Thyroid gland (tissue), 4 donors: ENCODE measurements around the gene COP1. TPM values are rescaled to one million over a fixed set of nuclear protein-coding genes. Genes with fewer than 3 reads are reported as not detected.

Experiments
- DNase-seq, 2 donors: peaks; one replicate each; pipeline ENCODE4 v3.0.0-alpha.2; 2019
- H3K27ac ChIP-seq, 3 donors: fragments of 200-600 bp; sonication (generic); 1 replicate in 2 of 3; 2 replicates in 1 of 3; pipeline ENCODE4 v1.5.1; 2016 to 2019; ENCODE audit warnings: mild to moderate bottlenecking in 1 of 3, moderate library complexity in 1 of 3
- H3K27me3 ChIP-seq: fragments of 200-600 bp; sonication (generic); one replicate; pipeline ENCODE4 v1.5.1; 2019
- H3K36me3 ChIP-seq, 2 donors: fragments of 200-600 bp; sonication (generic); one replicate each; pipeline ENCODE4 v1.5.1; 2016 to 2019
- H3K4me1 ChIP-seq, 2 donors: fragments of 200-600 bp; sonication (generic); one replicate each; pipeline ENCODE4 v1.5.1; 2017 to 2019
- H3K4me3 ChIP-seq, 3 donors: fragments of 200-600 bp; sonication (generic); replicated peaks in 1 of 3; 1 replicate in 2 of 3; 2 replicates in 1 of 3; pipeline ENCODE4 v1.5.1; 2016; ENCODE audit warnings: mild to moderate bottlenecking in 1 of 3
- H3K9me3 ChIP-seq: fragments of 200-600 bp; sonication (generic); one replicate; pipeline ENCODE4 v1.5.1; 2017
- POLR2A ChIP-seq, 2 donors: fragments of 450-650 bp; IDR thresholded peaks; one replicate each; pipeline ENCODE4 v1.6.1; 2017; ENCODE audit warnings: antibody characterized with exemption in 2 of 2, mild to moderate bottlenecking in 2 of 2, moderate library complexity in 1 of 2
- WGBS, 2 donors: methylation state at CpG; one replicate each; pipeline ENCODE4 v1.1.5; 2017; 5-methylcytosine and 5-hydroxymethylcytosine counted together
- intact Hi-C: fragments of 100-400 bp; cut with DNase I; formaldehyde crosslinking; loops from one replicate; pipeline ENCODE4 v1.15.1; 2023
- total RNA-seq, 4 donors: library from RNA; depleted of rRNA; stranded (reverse); fragments of >200 nt; gene quantifications; one replicate each; pipeline ENCODE4 v1.2.3, GENCODE V29; 2016
- TF ChIP-seq, protein P1 (sequence below), 6 experiments: fragments of 200-600 bp in 3 of 6; fragments of 450-650 bp in 3 of 6; sonication (generic) in 3 of 6; IDR thresholded peaks; one replicate each; pipeline ENCODE4 v1.5.1; 2016 to 2019; ENCODE audit warnings: antibody characterized with exemption in 6 of 6, mild to moderate bottlenecking in 2 of 6, inconsistent platforms in 1 of 6, moderate library complexity in 1 of 6

Gene COP1
- total RNA-seq, 4 donors from 2014 or later: 67.8 to 116 (median 78.5) TPM

DNA sequence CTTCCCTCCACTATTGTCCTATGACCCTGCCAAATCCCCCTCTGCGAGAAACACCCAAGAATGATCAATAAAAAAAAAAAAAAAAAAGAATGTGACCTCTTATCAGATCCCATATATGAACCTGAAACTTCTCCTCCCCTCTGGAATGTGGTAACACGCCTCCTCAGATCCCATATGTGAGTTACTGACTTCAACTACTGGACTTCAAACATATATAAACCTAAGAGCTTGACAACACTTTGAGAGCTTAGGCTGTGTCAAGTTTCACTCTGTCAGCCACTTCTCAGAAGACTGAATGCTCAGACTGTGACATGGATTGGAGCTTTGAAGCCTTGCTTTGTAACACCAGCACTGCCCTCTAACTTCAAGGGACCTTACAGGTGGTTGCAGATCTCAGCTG lies 148.4 kb downstream of the COP1 start:
- no peaks in the 10 kb centered on the region for H3K9me3 ChIP-seq
- H3K4me3 ChIP-seq: no peak overlapping the region
- WGBS, 2 donors: 48 to 80% methylated on average over 2 of the region's 2 CpGs
- no peaks in the 10 kb centered on the region for H3K27me3 ChIP-seq
- H3K4me1 ChIP-seq: peaks cover 0 to 2% of the 10 kb centered on the region in 2 donors
- no peak for TF ChIP-seq POLR2A (IDR thresholded peaks at IDR 0.05)
- TF ChIP-seq, protein P1, sequence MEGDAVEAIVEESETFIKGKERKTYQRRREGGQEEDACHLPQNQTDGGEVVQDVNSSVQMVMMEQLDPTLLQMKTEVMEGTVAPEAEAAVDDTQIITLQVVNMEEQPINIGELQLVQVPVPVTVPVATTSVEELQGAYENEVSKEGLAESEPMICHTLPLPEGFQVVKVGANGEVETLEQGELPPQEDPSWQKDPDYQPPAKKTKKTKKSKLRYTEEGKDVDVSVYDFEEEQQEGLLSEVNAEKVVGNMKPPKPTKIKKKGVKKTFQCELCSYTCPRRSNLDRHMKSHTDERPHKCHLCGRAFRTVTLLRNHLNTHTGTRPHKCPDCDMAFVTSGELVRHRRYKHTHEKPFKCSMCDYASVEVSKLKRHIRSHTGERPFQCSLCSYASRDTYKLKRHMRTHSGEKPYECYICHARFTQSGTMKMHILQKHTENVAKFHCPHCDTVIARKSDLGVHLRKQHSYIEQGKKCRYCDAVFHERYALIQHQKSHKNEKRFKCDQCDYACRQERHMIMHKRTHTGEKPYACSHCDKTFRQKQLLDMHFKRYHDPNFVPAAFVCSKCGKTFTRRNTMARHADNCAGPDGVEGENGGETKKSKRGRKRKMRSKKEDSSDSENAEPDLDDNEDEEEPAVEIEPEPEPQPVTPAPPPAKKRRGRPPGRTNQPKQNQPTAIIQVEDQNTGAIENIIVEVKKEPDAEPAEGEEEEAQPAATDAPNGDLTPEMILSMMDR (IDR thresholded peaks at IDR 0.05): no peak
- no peak for DNase-seq
- no peak overlapping the region for H3K27ac ChIP-seq
- H3K36me3 ChIP-seq: no peaks in the 10 kb centered on the region
- intact Hi-C loops: no loop called here

DNA sequence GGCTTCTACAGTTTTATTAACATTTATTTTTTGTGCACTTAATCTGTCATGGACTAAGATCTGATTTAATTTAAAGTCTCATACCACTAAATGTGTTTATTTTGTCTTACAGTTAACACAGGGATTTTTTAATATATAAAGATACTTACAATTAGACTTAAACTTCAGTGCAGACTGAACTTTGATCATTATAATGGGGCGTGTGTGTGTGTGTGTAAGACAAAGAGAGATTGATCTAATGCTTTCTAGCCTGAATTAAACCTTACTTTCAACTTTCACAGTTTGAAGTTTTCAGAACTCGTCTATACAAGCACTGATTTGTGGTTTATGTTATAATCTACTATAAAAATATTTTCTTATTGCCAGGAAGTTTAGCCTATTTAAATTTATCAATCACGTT lies 150.8 kb downstream of the COP1 start:
- TF ChIP-seq, protein P1 (IDR thresholded peaks at IDR 0.05): no peak
- no peak for TF ChIP-seq POLR2A (IDR thresholded peaks at IDR 0.05)
- Histone ChIP-seq H3K36me3 (no peaks in the 10 kb centered on the region), H3K4me1 (no peaks in the 10 kb centered on the region), H3K9me3 (no peaks in the 10 kb centered on the region), H3K27me3 (no peaks in the 10 kb centered on the region), H3K27ac (no peak overlapping the region), H3K4me3 (no peak overlapping the region)
- DNase-seq: no peak
- intact Hi-C loops: no loop called here
- WGBS, 2 donors: 94 to 95% methylated on average over 3 of the region's 3 CpGs

DNA sequence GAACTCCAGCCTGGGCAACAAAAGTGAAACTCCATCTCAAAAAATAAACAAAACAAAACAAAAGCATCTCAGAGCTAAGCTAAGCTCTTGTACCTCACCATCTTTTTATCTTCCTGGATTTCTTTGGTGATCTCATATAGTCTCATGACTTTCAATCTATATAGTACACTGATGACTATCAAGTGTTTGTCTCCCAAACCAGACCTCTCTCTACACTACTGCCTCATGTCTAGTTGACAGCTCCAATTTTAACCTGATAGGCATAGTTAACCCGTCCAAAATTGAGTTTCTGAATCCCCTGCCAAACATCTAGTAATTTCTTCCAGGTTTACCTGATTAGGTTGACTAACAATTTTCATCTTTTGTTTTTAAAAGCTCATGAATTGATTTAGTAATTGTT lies 151.7 kb downstream of the COP1 start:
- WGBS, 2 donors: 88 to 92% methylated on average over 1 of the region's 1 CpG
- no peaks in the 10 kb centered on the region for H3K4me1 ChIP-seq
- TF ChIP-seq, protein P1 (IDR thresholded peaks at IDR 0.05): no peak
- TF ChIP-seq POLR2A (IDR thresholded peaks at IDR 0.05): no peak
- no peak overlapping the region for H3K4me3 ChIP-seq
- intact Hi-C loops: no loop called here
- H3K27ac ChIP-seq: no peak overlapping the region
- DNase-seq: no peak
- no peaks in the 10 kb centered on the region for H3K27me3 ChIP-seq
- no peaks in the 10 kb centered on the region for H3K36me3 ChIP-seq
- H3K9me3 ChIP-seq: no peaks in the 10 kb centered on the region

DNA sequence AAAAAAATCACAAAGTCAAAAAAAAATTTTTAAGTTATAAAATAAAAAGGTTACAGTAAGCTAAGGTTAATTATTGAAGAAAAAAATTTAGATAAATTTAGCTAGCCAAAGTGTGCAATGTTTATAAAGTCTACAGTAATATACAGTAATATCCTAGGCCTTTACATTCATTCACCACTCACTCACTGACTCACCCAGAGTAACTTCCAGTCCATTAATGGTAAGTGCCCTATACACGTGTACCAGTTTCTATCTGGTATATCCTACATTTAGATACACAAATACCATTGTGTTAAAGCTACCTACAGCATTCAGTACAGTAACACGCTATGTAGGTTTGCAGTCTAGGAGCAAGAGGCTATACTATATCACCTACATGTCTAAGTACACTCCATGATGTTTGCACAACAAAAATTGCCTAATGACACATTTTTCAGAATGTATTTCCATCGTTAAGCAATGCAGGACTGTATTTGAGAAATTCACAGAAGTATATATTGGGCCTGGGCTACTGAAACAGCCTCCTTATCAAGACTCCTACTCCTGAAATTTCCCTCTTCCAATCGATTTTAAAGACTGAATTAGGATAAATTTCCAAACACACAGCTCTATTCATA lies 155.1 kb downstream of the COP1 start:
- H3K4me1 ChIP-seq: no peaks in the 10 kb centered on the region
- no peaks in the 10 kb centered on the region for H3K9me3 ChIP-seq
- no peaks in the 10 kb centered on the region for H3K27me3 ChIP-seq
- no peaks in the 10 kb centered on the region for H3K36me3 ChIP-seq
- TF ChIP-seq, protein P1 (IDR thresholded peaks at IDR 0.05): no peak
- TF ChIP-seq POLR2A (IDR thresholded peaks at IDR 0.05): no peak
- intact Hi-C loops: no loop called here
- no peak overlapping the region for H3K4me3 ChIP-seq
- WGBS, 2 donors: 95% methylated on average over 4 of the region's 4 CpGs
- H3K27ac ChIP-seq: no peak overlapping the region
- no peak for DNase-seq

DNA sequence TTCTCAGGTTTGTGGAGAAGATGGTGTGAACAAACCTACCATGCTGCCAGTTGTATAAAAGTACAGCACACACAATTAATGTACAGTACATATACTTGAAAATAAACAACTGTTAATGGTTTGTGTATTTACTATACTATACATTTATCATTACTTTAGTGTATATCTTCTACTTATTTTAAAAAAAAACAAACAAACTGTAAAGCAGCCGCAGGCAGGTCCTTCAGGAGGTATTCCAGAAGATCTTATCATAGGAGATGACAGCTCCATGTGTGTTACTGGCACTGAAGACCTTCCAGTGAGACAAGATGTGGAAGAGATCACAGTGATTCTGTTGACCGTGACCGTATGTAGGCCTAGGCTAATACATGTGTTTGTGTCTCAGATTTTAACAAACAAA lies 155.7 kb downstream of the COP1 start:
- WGBS, 2 donors: 96 to 97% methylated on average over 3 of the region's 3 CpGs
- no peak for TF ChIP-seq POLR2A (IDR thresholded peaks at IDR 0.05)
- TF ChIP-seq, protein P1 (IDR thresholded peaks at IDR 0.05): no peak
- H3K4me3 ChIP-seq: no peak overlapping the region
- H3K27ac ChIP-seq: no peak overlapping the region
- no peaks in the 10 kb centered on the region for H3K27me3 ChIP-seq
- no peaks in the 10 kb centered on the region for H3K4me1 ChIP-seq
- no peak for DNase-seq
- intact Hi-C loops: no loop called here
- no peaks in the 10 kb centered on the region for H3K36me3 ChIP-seq
- no peaks in the 10 kb centered on the region for H3K9me3 ChIP-seq
